Inferior parietal cortex (tissue), 1 donor: ENCODE measurements around the gene TRHDE.
A peak's percentile ranks its signal among the peaks of the same experiment; 100 is the strongest.
"Not testable (repeated sequence)": the region's sequence is repeated elsewhere in the genome, so short reads cannot be mapped to it uniquely, and the experiment has no call there.

Source experiments
- DNase-seq: peaks from one replicate; pipeline ENCODE4 v3.0.0-alpha.2; 2016; ENCODE audit errors: extremely low spot score

TRHDE gene

GRCh38 chr12:72511906-72512305 is 239.7 kb downstream of the TRHDE start:
- DNase-seq, result no peak

- not testable (repeated sequence) for DNase-seq
Measured at GRCh38 chr12:72520044-72520678, 248.0 kb downstream of the TRHDE start.

- DNase-seq, result no peak
Measured at GRCh38 chr12:72521326-72521725, 249.2 kb downstream of the TRHDE start.

- no peak for DNase-seq
Measured at GRCh38 chr12:72522411-72522810, 250.2 kb downstream of the TRHDE start.

- peak; percentile 13 for DNase-seq
Measured at GRCh38 chr12:72523754-72524153, 251.6 kb downstream of the TRHDE start.

- DNase-seq, result no peak
Measured at GRCh38 chr12:72535212-72535990, 263.2 kb downstream of the TRHDE start.

GRCh38 chr12:72540811-72541210 is 268.6 kb downstream of the TRHDE start:
- DNase-seq, result no peak

- no peak for DNase-seq
Measured at GRCh38 chr12:72543777-72544467, 271.8 kb downstream of the TRHDE start.

- no peak for DNase-seq
Measured at GRCh38 chr12:72546106-72546505, 273.9 kb downstream of the TRHDE start.

- DNase-seq, result no peak
Measured at GRCh38 chr12:72547573-72547972, 275.4 kb downstream of the TRHDE start.

- no peak for DNase-seq
Measured at GRCh38 chr12:72549184-72549583, 277.0 kb downstream of the TRHDE start.

- DNase-seq, result no peak
Measured at GRCh38 chr12:72560003-72560769, 288.0 kb downstream of the TRHDE start.

- DNase-seq, result no peak
Measured at GRCh38 chr12:72570601-72571000, 298.4 kb downstream of the TRHDE start.

GRCh38 chr12:72574138-72574537 is 302.0 kb downstream of the TRHDE start:
- DNase-seq, result no peak

GRCh38 chr12:72578327-72578726 is 306.2 kb downstream of the TRHDE start:
- DNase-seq, result no peak

GRCh38 chr12:72586456-72586855 is 314.3 kb downstream of the TRHDE start:
- no peak for DNase-seq

- DNase-seq, result no peak
Measured at GRCh38 chr12:72602581-72602980, 330.4 kb downstream of the TRHDE start.

- DNase-seq, result no peak
Measured at GRCh38 chr12:72605975-72606374, 333.8 kb downstream of the TRHDE start.

GRCh38 chr12:72610342-72610741 is 338.2 kb downstream of the TRHDE start:
- no peak for DNase-seq

GRCh38 chr12:72610854-72611358 is 338.7 kb downstream of the TRHDE start:
- no peak for DNase-seq

GRCh38 chr12:72612171-72612570 is 340.0 kb downstream of the TRHDE start:
- DNase-seq, result no peak

- DNase-seq, result no peak
Measured at GRCh38 chr12:72618764-72619163, 346.6 kb downstream of the TRHDE start.
